Measurements from ENCODE around the gene PARK7.

The PARK7 gene

GRCh38 chr1:7984811-7985210, 23.3 kb downstream of the PARK7 start:
- no peak for DNase-seq (ENCODE audit: low read depth)

GRCh38 chr1:7985851-7986612, 24.5 kb downstream of the PARK7 start:
- no peak for DNase-seq (ENCODE audit: low read depth)

DNA sequence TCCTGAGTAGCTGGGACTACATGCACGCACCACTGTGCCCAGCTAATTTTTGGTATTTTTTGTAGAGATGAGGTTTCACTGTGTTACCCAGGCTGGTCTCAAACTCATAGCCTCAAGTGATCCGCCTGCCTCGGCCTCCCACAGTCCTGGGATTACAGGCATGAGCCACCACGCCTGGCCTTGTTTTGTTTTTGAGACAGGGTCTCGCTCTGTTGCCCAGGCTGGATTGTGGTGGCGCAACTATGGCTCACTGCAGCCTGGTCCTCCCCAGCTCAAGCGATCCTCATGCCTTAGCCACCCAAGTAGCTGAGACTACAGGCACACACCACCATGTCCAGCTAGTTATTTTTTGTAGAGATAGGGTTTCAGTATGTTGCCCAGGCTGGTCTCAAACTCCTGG, 26.0 kb downstream of the PARK7 start:
- no peak for DNase-seq (ENCODE audit: low read depth)

GRCh38 chr1:7988576-7988975, 27.1 kb downstream of the PARK7 start:
- DNase-seq (ENCODE audit: low read depth): no peak

DNA sequence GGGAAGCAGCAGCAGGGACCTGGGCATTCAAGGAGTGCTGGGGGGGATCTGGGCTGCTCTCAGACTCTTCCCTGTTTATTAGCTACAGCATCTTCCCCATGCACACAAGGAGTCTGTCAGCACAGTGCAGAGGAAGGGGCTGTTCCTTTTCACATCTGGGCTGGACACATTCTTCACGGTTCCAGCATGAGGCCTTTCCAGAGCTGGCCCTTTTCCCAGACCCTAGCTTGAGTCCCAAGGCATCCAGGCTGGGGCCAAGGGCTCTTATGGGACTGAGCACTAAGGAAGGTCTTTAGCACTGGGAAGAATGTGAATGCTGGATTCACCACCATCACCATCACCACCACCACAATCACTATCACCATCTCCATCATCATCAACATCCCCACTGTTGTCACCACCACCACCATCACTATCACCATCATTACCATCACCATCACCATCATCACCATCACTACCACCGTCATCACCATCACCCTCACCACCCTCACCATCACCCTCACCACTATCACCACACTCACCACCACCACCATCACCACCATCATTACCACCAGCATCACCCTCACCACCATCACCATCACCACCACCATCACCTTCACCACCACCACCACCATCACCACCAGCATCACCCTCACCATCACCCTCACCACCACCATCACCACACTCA, 28.4 kb downstream of the PARK7 start:
- DNase-seq (ENCODE audit: low read depth): no peak

DNA sequence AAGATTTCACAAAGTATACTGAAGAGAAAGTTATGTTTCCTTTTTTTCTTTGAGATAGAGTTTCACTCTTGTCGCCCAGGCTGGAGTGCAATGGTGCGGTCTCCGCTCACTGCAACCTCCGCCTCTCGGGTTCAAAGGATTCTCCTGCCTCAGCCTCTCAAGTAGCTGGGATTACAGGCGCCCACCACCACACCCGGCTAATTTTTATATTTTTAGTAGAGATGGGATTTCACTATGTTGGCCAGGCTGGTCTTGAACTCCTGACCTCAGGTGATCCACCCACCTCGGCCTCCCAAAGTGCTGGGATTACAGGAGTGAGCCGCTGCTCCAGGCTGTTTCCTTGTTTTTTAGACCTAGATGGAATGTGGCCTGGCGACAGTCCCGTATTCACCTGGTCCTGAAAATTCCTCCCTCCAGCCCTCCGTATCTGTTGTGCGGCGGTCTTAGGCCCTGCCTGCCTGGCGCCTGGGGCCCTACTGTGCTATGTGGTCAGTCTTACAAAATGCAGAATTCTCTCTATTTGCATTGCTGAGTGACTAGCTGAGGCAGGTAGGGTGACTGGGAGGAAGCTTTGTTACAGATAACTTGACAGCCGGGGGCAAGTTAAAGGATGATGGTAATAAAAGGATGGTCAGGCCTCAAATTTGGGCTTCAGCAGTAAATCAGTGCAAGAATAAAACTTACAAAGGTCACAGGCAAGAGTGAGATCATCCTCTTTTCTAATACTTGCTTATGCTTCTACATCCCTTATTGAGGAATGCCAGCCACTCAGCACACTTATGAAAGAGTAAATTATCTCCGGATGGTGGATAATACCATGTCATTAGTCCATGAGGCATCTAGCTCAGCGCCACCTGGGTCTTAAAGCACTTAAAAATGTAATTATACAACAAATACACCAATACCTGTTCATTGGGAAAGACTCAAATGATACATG, 30.3 kb downstream of the PARK7 start:
- DNase-seq (ENCODE audit: low read depth): no peak

GRCh38 chr1:7992885-7993284, 31.4 kb downstream of the PARK7 start:
- DNase-seq (ENCODE audit: low read depth): no peak

DNA sequence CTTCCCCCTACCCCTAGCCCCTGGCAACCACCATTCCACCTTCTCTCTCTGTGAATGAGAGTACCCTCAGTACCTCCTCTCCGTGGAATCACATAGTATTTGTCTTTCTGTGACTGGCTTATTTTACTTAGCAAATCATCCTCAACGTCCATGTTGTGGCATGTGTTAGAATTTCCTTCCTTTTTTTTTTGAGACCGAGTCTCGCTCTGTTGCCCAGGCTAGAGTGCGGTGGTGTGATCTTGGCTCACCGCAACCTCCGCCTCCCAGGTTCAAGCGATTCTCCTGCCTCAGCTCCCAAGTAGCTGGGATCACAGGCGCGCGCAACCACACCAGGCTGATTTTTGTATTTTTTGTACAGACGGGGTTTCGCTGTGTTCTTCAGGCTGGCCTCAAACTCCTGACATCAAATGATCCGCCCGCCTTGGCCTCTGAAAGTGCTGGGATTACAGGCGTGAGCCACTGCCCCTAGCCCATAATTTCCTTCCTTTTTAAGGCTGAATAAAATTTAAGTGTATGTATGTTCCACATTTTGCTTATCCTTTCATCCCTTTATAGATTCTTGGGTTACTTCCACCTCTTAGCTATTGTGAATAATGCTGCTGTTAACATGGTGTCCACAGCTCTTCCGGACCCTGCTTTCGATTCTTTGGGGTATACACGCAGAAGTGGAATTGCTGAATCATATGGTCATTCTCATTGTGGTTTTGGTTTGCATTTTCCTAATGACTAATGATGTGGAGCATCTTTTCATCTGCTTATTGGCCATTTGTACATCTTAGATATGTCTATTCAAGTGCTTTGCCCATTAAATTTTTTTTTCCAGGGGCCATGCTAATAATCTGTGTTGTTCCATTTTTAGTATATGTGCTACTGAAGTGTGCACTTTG, 32.3 kb downstream of the PARK7 start:
- DNase-seq (ENCODE audit: low read depth): no peak

- DNase-seq (ENCODE audit: low read depth): no peak
Observed at GRCh38 chr1:7994827-7995226, 33.3 kb downstream of the PARK7 start.

DNA sequence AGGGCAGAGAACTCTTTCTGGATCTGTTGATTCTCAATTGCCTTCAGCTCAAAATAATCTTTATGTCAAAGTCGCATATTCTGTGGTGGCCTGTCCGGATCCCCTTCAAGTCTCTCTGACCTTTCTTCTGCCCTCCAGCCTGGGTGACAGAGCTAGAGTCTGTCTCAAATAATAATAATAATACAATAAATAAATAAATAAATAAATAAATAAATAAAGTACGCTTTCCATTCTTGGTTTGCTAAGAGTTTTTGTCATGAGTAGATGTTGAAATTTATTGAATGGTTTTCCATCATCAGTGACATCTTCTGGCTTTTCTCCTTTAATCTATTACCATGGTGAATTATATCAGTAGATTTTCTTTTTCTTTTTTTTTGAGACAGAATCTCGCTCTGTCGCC, 33.9 kb downstream of the PARK7 start:
- no peak for DNase-seq (ENCODE audit: low read depth)

GRCh38 chr1:8002329-8002910, 40.9 kb downstream of the PARK7 start:
- no peak for DNase-seq (ENCODE audit: low read depth)

- no peak for DNase-seq (ENCODE audit: low read depth)
Observed at GRCh38 chr1:8002921-8003320, 41.4 kb downstream of the PARK7 start.

- no peak for DNase-seq (ENCODE audit: low read depth)
Observed at GRCh38 chr1:8003438-8004112, 42.1 kb downstream of the PARK7 start.

DNA sequence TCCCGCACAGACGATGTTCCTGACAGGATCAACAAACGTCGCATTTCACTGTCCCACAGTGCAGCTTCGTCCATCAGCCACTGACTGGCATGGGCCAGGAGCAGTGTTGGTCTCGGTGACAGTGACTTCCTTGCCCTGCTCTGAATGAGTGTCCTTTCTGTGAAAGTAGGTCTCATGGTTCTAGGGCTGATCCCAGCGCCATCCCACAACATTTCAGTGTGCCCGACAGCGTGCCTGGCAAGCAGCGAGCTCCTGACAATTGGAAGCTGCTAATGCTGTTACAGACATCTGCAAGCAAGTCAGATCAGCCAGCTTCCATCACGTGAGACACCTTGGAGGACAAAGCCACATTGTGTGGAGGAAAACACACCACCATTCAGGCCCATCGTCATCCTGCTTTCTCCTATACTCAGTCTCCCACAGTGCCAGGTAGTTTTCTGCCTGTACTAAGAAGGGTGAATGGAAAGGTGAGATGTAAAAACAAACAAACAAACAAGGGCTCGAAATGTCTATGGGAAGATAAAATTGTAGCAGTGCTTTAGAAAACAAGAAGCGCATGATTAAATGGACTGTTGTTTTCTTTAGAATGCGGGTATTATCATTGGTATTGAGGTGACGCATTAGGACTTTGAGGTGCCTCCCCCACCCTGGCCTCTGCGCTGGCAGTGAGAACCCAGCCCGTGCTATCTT, 42.7 kb downstream of the PARK7 start:
- no peak for DNase-seq (ENCODE audit: low read depth)

GRCh38 chr1:8004803-8005573, 43.5 kb downstream of the PARK7 start:
- DNase-seq (ENCODE audit: low read depth): no peak

GRCh38 chr1:8006037-8006963, 44.8 kb downstream of the PARK7 start:
- DNase-seq (ENCODE audit: low read depth): no peak

- no peak for DNase-seq (ENCODE audit: low read depth)
Observed at GRCh38 chr1:8009043-8010002, 47.8 kb downstream of the PARK7 start.
